NCI-H1417 treated with DMSO at 0.1 percent for 48 hours (cell line): ENCODE results near the gene CHCHD6.

Source experiments
- DNase-seq: peaks from one replicate; lab custom pipeline; 2025; lab: John Stamatoyannopoulos, UW

CHCHD6 gene

GRCh38 chr3:126859415-126860246 is 155.6 kb downstream of the CHCHD6 start:
- no peak for DNase-seq

- DNase-seq: no peak
Observed at GRCh38 chr3:126865736-126866135, 161.7 kb downstream of the CHCHD6 start.

GRCh38 chr3:126866175-126866759 is 162.2 kb downstream of the CHCHD6 start:
- no peak for DNase-seq

GRCh38 chr3:126867190-126867862 is 163.3 kb downstream of the CHCHD6 start:
- no peak for DNase-seq

- no peak for DNase-seq
Observed at GRCh38 chr3:126867863-126868200, 163.8 kb downstream of the CHCHD6 start.

- DNase-seq: no peak
Observed at GRCh38 chr3:126870608-126871210, 166.7 kb downstream of the CHCHD6 start.

GRCh38 chr3:126872701-126873342 is 168.8 kb downstream of the CHCHD6 start:
- DNase-seq: no peak

- no peak for DNase-seq
Observed at GRCh38 chr3:126873416-126873815, 169.4 kb downstream of the CHCHD6 start.

GRCh38 chr3:126878664-126879063 is 174.6 kb downstream of the CHCHD6 start:
- no peak for DNase-seq

- DNase-seq: no peak
Observed at GRCh38 chr3:126880901-126881300, 176.9 kb downstream of the CHCHD6 start.

- DNase-seq: no peak
Observed at GRCh38 chr3:126881861-126882260, 177.8 kb downstream of the CHCHD6 start.

- no peak for DNase-seq
Observed at GRCh38 chr3:126883241-126883640, 179.2 kb downstream of the CHCHD6 start.

GRCh38 chr3:126885425-126885824 is 181.4 kb downstream of the CHCHD6 start:
- no peak for DNase-seq

- no peak for DNase-seq
Observed at GRCh38 chr3:126886217-126886616, 182.2 kb downstream of the CHCHD6 start.

GRCh38 chr3:126887686-126888085 is 183.6 kb downstream of the CHCHD6 start:
- no peak for DNase-seq

- peak; percentile 88 for DNase-seq
Observed at GRCh38 chr3:126888186-126888760, 184.2 kb downstream of the CHCHD6 start.

- DNase-seq: no peak
Observed at GRCh38 chr3:126889276-126890201, 185.5 kb downstream of the CHCHD6 start.

GRCh38 chr3:126891141-126891540 is 187.1 kb downstream of the CHCHD6 start:
- no peak for DNase-seq

- DNase-seq: no peak
Observed at GRCh38 chr3:126891791-126892190, 187.8 kb downstream of the CHCHD6 start.

GRCh38 chr3:126893651-126894050 is 189.6 kb downstream of the CHCHD6 start:
- DNase-seq: no peak

- no peak for DNase-seq
Observed at GRCh38 chr3:126894475-126894874, 190.4 kb downstream of the CHCHD6 start.
